GM18519 (cell line): ENCODE measurements around the gene MARCHF2.

Experiments
- ATAC-seq: cut with Tn5 transposase; IDR thresholded peaks from one replicate; pipeline ENCODE4 v1.9.1; 2021; ENCODE audit warnings: mild to moderate bottlenecking, moderate library complexity; ENCODE audit not compliant: unreplicated experiment, low FRiP score

MARCHF2 gene

DNA sequence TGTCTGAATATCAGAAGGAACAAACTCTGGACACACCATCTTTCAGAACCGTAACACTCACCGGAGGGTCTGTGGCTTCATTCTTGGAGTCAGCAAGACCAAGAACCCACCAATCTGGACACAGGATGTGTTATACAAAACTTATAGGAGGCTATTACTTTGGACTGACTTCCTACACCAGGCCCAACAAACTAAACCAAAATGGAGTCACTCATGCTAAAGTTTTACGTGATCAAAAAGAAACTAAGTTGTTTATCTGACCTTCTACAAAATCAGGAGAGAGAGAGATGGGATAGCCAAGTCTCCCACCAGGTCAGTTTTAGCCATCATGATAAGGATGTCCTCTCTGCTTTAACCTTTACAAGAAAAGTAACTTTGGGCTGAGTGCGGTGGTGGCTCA is 26.1 kb upstream of the MARCHF2 start:
- no peak for ATAC-seq

DNA sequence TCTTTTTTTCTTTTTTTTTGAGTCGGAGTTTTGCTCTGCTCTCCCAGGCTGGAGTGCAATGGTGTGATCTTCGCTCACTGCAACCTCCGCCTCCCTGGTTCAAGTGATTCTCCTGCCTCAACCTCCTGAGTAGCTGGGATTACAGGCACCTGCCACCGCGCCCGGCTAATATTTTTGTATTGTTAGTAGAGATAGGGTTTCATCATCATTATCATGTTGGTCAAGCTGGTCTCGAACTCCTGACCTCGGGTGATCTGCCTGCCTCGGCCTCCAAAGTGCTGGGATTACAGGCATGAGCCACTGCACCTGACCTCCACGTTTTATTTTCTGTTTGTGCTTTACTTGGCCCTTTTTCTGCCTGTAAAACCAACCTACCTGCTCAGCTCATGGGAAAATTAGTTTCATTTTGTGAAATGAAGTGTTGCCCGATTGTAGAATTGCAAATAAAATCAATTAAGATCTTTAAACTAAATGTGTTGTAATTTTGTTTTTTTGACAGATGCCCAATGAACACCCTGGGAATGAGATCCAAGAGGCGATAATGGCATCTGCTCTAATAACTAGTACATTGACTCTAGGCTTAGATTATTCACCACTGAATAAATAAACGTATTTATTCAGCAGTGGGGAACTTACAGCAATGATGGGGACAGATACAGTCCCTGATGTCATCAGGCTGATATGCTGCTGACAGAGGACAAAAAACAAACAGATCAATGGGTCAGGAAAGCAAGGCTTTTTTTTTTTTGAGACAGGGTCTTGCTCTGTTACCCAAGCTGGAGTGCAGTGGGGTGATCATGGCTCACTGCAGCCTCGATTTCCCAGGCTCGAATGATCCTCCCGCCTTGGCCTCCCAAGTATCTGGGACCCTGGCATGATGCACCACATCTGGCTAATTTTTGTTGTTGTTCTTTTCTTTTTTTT is 25.2 kb upstream of the MARCHF2 start:
- ATAC-seq = no peak

GRCh38 chr19:8388612-8388958 is 24.5 kb upstream of the MARCHF2 start:
- ATAC-seq = no peak

DNA sequence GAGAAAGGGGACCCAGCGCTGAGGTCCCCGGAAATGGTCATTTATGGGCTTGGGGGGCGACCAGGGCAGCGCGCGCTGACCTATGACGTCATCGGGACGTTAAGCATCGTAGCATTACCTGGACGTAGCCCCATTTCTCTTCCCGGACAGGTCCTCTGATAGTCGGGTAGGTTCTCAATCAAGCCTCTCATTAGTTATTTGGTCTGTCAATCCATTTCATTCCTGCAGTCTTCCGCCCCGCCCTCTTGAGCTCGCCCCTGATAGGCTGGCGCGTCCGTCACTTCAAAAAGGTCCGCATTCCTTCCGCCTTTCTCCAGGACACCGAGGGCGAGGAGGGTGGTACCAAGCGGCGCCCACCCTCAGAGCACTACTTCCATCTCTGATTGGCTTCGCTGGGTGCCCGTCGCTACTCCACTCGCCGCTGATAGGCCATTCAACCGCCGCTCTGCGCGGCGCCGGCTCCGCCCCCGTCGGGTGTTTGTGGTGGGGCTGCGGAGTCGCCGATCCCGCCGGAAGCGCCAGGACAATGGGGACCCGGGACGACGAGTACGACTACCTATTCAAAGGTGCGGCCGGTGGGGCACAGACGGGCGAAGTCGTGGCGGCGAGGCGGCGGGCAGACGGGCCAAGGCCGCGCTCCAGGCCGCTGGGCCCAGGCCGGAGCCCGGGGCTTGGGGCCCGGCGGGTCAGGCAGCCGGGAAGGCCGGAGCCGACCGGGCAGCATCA is 23.1 kb upstream of the MARCHF2 start, which contains the start of gene RAB11B:
Gene RAB11B, plus strand, starts transcription at position 470 of the 726 bp plus-strand sequence. Its CDS starts 57 bp downstream, at position 527.
- ATAC-seq = peak; percentile 82

GRCh38 chr19:8390617-8390981 is 22.5 kb upstream of the MARCHF2 start:
- peak; percentile 7 for ATAC-seq

DNA sequence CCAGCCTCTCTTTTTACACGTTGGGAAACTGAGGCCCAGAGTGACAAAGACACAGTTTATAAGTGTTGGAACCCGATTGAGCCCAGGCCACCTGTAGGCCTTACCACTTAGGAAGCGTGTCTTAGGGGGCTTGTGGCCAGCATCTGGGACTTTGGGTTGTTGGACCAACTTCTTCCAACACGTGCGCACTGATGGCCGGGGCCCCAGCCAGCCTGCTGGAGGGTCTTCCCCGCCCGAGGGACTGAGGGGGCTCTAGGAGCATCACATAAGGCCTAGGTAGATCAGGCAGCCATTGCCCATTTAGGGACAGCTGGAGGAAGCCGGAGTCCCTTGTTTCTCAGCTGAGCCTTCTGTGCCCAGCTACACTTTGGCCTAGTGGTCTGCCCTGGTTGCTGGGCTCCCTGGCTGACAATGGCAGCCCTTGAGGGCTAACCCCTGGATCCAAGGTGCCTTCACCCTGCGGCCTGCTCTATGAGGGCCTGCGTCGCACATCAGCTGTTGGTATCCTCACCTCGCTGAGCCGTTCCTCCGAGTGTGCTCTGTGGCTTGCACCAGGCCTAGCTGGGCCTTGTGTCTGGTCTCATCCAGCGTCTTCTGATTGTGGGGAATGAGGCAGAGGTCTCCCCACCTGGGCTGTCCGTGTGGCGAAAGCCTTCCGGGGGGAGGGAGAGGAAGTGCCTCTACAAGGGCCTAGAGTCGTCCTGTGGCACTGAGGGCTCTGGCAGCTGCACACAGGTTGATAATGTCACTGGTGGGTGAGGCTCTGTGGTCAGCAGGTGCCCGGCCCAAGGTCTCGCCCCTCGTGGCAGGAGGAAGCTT is 21.7 kb upstream of the MARCHF2 start:
- ATAC-seq = no peak

GRCh38 chr19:8392017-8392591 is 21.0 kb upstream of the MARCHF2 start:
- ATAC-seq = no peak

- ATAC-seq = no peak
Observed at GRCh38 chr19:8393192-8393870, 19.8 kb upstream of the MARCHF2 start.

DNA sequence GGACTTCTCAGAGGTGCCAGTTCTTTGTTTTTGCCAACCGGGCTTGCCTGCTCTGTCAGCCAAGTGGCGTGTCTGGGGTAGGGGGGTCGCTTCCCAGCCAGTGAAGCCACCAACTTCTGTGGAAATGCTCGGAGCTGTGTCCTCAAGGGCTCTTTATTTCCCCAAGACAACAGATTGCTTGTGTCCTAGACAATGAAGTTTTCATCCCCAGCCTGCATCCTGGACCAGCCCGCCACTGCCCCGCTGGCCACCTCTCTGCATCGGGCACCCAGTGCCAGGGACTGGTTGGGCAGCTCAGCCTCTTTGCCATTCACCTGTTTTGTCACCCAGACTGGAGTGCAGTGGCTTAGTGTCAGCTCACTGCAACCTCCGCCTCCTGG is 19.2 kb upstream of the MARCHF2 start:
- ATAC-seq = no peak

DNA sequence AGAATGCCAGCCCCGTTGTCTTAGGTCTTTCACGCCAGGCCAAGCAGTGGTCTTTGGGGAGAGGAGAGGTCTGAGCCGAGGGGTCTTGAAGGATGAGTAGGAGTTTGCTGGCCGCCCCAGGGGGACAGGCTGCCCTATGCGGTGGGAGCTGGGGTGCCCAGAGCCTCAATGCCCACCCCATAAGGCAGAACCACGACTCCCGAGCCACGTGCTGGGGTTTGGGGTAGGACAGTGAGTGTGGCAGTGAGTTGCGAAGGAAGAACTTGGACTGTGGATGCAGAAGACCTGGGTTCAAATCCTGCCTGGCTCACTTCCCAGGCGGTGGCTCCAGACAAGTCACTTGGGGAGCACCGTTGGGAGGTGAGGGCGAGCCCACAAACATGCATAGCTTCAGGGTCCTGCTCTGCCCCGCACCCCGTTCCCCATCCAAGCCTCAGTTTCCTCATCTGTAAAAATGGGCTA is 17.5 kb upstream of the MARCHF2 start:
- ATAC-seq = no peak

DNA sequence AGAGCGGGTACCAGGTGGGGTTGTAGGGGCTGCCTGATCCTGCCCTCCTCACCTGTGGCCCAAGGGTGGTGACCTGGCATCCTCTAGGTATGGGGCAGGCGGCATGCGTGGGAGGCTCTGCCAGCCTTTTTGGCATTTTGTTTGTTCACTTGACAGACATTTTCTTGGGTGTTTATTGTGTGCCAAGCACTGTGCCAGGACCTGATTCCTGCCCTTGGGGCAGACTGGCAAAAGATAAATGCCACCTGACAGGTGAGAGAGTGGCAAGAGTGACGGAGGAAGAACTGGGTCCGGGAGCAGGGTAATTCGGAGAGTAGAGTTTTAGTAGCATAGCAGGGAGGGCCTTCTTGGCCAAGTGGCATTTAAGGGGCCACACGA is 16.9 kb upstream of the MARCHF2 start:
- ATAC-seq = no peak

- ATAC-seq = no peak
Observed at GRCh38 chr19:8396563-8397203, 16.4 kb upstream of the MARCHF2 start.

GRCh38 chr19:8397271-8397670 is 15.8 kb upstream of the MARCHF2 start:
- no peak for ATAC-seq

- no peak for ATAC-seq
Observed at GRCh38 chr19:8397746-8398310, 15.3 kb upstream of the MARCHF2 start.

DNA sequence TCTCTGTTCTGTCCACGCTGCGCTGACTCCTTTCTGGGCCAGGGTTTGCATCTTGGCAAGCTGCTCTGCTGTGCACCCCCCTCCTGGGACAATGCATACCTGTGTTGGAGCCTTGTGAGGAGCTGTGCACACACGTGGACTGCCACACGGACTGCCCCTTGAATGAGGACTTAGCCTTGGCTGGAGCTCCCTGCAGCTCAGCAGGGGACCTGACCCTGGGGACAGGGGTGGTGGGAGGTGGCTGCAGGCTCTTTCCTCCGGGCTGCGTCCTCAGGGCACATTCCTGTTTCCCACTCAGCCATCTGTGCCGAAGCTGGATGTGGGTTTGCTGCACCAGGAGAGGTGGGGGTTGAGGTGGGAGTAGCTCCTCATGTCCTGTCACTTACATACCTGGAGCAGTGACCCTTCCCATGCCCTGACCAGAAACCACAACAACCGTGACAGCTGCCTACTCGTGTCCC is 14.8 kb upstream of the MARCHF2 start:
- ATAC-seq = no peak

GRCh38 chr19:8399681-8400188 is 13.4 kb upstream of the MARCHF2 start:
- no peak for ATAC-seq

DNA sequence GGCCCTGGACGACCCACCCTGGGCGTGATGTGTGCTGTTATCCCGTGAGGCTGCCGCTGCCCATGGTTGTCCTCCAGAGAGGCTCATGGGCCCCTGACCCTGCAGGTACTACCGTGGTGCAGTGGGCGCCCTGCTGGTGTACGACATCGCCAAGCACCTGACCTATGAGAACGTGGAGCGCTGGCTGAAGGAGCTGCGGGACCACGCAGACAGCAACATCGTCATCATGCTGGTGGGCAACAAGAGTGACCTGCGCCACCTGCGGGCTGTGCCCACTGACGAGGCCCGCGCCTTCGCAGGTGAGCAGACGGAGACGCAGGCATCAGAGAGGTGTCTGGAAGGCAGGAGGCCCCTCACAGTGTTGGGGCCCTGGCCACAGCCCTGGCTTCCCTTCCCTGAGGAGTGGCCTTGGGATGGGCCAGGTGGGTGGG is 11.1 kb upstream of the MARCHF2 start:
- no peak for ATAC-seq

GRCh38 chr19:8403098-8403819 is 9.8 kb upstream of the MARCHF2 start:
- ATAC-seq = no peak
